GM19035 (cell line): Measurements from ENCODE around the gene HNRNPR.
"Not testable (repeated sequence)": the region's sequence is repeated elsewhere in the genome, so short reads cannot be mapped to it uniquely, and the experiment has no call there.

Experiments
- ATAC-seq: cut with Tn5 transposase; IDR thresholded peaks from one replicate; pipeline ENCODE4 v1.9.1; 2021; ENCODE audit not compliant: unreplicated experiment

The HNRNPR gene

DNA sequence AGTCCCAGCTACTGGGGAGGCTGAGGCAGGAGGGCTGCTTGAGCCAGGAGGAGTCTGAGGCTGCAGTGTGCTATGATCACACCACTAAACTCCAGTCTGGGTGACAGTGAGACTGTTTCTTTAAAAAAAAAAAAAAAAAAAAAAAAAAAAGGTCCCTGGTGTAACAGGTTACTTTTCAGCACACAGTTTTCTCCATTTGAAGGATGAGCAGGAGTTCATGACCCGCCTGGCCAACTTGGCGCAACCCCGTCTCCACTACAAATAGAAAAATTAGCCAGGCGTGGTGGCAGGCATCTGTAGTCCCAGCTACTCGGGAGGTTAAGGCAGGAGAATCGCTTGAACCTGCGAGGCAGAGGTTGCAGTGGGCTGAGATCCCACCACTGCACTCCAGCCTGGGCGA, 12.4 kb downstream of the HNRNPR start:
- no peak for ATAC-seq

- ATAC-seq, result no peak
Observed at GRCh38 chr1:23330846-23331245, 13.2 kb downstream of the HNRNPR start.

DNA sequence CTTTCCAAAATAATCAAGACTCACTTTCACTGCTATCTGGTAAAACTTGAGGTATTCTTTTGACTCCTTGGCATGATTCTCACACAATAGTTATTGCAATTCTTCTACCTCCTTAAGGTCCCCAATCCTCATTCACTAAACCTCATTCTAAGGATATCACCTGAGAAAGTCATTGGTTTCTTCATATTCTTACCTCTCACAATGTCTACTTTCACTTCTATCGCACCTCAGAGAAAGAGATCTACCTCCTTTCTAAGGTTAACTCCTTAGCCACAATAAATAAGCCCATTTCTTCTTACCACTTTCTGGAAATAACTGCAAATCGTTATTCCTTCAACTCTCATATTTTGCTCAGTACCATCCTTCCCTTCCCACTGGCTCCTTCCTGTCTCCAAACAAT, 18.7 kb downstream of the HNRNPR start:
- no peak for ATAC-seq

- no peak for ATAC-seq
Observed at GRCh38 chr1:23322770-23323169, 21.3 kb downstream of the HNRNPR start.

GRCh38 chr1:23310280-23310679, 33.8 kb downstream of the HNRNPR start:
- ATAC-seq, result not testable (repeated sequence)

GRCh38 chr1:23304140-23304620, 39.9 kb downstream of the HNRNPR start:
- ATAC-seq, result no peak

DNA sequence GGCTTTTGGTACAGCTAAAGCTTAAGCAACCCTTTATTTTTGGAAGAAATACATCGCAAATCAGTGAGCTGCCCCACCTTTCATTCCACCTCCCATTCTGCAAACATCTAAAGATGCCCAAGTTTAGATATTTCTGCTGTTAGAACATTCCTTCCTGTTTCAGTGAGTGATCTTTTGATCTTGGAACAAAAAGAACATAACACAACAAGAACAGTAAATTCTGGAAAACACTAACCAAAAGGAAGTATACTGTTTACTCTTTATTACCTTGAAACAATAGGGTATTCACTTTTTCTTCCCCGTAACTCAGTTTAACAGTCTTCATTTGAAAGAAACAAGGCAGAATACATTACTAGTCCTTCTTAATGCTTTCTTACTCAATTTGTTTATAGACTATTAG, 40.6 kb downstream of the HNRNPR start:
- ATAC-seq, result no peak

DNA sequence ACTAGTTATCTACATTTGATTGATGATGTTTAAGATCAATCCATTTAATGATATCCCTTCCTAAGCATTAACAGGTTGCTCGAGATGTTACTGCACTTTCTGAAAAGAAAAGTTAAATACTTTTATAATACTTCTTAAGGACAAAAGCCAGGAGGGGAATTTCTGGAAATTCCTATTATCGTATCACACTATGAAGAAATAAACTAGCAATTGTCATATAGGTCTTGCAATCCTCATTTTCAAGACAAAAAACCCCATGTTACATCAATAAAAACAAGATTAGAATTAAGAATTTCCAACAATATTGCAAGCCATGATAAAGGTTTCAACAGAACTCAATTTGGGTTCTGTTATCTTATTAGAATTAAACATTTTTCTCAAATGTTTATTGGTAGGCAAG, 47.2 kb downstream of the HNRNPR start:
- no peak for ATAC-seq

DNA sequence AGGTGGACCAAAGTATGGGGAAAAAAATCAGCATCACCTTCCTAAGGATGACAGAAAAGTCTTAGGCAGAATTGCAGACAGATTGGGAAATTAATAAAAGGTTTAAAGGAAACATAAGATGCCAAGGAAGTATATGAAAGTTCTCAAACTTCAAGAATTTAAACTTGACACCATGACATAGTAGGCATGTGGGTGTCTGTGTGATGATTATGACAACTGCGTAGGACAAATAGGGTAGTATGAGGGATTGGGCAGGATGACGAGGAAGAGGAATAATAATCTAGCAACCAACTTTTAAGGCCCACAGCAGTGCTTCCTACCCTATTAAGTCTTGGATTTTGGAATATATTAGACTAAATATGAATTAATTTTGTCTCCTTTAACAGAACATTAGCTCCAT, 52.4 kb downstream of the HNRNPR start:
- no peak for ATAC-seq

DNA sequence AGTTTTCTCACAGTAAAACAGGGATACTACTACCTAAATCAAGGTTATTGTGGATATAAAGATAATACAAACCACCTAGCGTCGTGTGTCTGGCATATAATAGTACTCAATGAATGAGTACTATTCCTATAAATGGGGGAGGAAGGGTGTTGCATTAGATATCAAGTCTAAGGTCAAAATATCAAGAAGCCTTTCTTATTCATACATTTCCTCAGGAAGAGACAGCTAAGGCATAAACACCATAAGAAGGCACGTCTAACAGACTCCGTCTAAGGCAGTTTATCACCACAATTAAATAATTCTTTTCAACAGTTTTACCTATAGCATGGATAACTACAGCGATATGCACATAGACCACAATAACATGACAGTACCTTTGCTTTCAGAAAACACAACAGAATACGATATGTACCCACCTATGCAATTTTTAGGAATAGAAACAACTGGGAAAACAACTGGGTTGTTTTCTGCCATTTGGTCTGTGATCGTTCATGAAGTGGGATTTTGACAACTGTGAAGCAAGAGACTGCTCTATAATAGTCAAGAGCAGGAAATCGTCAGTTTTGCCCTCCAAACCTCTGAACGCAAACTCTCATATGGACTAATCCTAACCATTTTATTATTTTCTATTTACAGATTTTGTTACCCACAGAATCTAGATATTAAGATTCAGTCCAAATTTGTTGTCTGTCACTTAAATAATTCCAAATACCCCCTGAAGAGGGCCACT, 53.1 kb downstream of the HNRNPR start:
- ATAC-seq, result no peak

GRCh38 chr1:23288671-23289070, 55.4 kb downstream of the HNRNPR start:
- no peak for ATAC-seq

GRCh38 chr1:23288201-23288600, 55.9 kb downstream of the HNRNPR start:
- ATAC-seq, result no peak

GRCh38 chr1:23286401-23286800, 57.7 kb downstream of the HNRNPR start:
- ATAC-seq, result no peak

DNA sequence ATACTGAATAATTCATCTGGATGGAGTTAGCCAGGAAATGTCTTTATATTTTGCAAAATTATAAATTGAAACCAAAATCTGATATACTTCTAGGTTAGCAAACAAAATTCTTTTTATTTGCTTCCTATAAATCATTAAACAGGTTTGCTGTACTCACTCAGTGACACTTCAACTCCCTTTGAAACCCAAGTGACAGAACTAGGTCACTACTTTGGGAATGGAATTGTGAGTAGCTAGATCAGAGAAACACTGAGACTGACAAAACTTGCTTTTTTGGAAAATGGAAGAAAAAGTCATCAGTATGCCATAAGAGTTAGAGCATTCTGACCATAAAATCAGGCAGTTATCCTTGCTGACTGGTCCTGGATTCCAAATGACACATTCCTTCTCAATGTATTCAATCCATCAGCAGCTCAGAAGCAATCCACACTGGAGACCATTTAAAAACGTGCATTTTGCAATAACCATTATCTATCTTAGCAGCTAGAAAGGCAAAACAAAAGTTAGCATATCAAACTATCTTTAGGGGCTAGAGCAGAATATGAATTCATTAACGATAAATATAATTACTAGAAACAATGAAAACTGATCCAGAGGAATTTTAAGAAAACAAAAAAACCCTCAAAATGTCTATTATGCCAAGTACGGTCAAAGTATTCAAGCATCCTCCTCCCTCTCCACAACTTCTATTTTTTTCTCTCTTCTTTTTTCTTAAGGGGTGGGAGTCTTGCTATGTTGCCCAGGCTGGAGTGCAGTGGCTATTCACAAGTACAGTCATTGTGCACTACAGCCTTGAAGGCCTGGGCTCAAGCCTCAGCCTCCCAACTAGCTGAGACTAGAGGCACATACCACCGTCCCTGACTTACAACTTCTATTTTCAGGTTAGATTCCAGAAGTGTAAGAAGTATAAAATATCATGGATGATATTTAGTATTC, 60.1 kb downstream of the HNRNPR start:
- no peak for ATAC-seq

DNA sequence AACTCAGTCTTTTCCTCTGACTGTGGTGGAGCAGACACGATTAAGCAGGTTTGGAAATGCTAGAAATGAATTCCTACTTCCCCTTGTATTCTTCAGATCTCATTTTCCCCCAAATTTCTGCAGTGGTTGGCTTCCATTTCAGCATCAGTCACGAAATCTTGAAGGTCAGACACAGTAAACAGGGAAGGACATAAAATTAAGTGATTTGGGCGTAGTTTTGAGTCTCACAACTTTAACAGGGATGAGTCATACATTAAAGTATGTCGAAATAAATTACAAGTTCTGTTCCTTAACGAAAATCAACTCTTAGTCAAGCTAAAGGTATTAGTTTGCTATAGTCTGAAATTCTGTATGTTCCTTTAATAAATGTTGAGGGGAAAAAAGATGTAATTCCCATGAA, 61.1 kb downstream of the HNRNPR start:
- no peak for ATAC-seq

GRCh38 chr1:23278717-23279116, 65.4 kb downstream of the HNRNPR start:
- ATAC-seq, result no peak

GRCh38 chr1:23276531-23276930, 67.6 kb downstream of the HNRNPR start:
- ATAC-seq, result no peak

- no peak for ATAC-seq
Observed at GRCh38 chr1:23274134-23274505, 70.0 kb downstream of the HNRNPR start.

GRCh38 chr1:23273450-23274133, 70.5 kb downstream of the HNRNPR start:
- no peak for ATAC-seq

GRCh38 chr1:23263380-23263887, 80.7 kb downstream of the HNRNPR start:
- ATAC-seq, result no peak

DNA sequence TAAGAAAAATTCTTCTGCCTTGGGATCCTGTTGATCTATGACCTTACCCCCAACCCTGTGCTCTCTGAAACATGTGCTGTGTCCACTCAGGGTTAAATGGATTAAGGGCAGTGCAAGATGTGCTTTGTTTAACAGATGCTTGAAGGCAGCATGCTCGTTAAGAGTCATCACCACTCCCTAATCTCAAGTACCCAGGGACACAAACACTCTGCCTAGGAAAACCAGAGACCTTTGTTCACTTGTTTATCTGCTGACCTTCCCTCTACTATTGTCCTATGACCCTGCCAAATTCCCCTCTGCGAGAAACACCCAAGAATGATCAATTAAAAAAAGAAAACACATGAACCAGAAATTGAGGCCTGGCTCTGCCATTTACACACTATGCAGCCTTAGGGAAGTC, 86.0 kb downstream of the HNRNPR start:
- ATAC-seq, result not testable (repeated sequence)
